GM23338 (cell line): Measurements from ENCODE around the gene JARID2.

Source experiments
- CREB1 ChIP-seq: fragments of 250-450 bp; sonication (Bioruptor Pico); IDR thresholded peaks from 2 replicates; pipeline ENCODE4 v1.5.0; 2020; ENCODE audit warnings: low read depth, mild to moderate bottlenecking, moderate library complexity
- EZH2 ChIP-seq: fragments of 200-600 bp; sonication (generic); IDR thresholded peaks from one replicate; pipeline ENCODE4 v1.8.0; 2017; ENCODE audit warnings: antibody characterized with exemption, mild to moderate bottlenecking, low read depth; ENCODE audit not compliant: unreplicated experiment
- EZH2phosphoT487 ChIP-seq: fragments of 200-600 bp; sonication (generic); IDR thresholded peaks from one replicate; pipeline ENCODE4 v1.8.1; 2018; ENCODE audit warnings: antibody characterized with exemption; ENCODE audit not compliant: unreplicated experiment
- POLR2AphosphoS5 ChIP-seq: IDR thresholded peaks from 2 replicates; pipeline ENCODE4 v1.6.1; 2016; ENCODE audit warnings: antibody characterized with exemption, low read depth
- TF ChIP-seq, protein P1 (sequence below), 2 experiments: fragments of 200-600 bp in 1 of 2; sonication (generic) in 1 of 2; conservative IDR thresholded peaks; 2 replicates each; pipeline versions ENCODE4 v1.5.1 to v1.6.1; 2016 to 2017; ENCODE audit warnings: antibody characterized with exemption in 2 of 2, low read depth in 2 of 2, mild to moderate bottlenecking in 2 of 2, moderate library complexity in 1 of 2

DNA sequence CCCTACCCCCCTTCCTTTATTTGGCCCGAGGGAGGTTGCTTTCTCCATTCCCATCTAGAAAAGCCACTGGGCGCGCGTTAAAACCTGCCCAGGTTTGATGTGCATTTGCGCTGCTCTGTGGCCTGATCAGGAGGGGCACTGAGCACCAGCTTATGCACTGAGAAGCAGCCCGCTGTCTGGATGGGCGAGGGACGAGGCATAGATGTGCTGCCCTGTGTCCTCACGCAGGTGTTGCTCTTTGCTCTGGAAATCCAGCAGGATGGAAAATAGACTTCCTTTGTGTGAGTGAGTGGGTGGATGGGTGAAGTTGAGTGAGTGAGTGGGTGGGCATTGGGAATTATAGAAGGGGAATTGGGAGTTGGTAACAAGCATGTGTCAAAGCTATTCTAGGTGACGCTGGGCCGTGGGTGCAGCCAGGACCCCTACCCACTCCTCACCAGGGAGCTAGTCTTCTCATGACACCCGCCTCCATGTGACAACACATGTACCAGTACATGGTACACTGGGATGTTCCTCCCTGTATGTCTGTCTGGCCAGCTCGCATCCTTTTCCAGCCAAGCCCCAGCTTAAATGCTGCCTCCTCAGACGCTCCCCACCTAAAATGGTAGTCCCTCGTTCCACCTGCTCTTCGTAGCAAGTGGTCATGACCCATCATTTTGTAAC is 254.3 kb downstream of the JARID2 start:
- 0 out of 2 replicates have a peak, but pooled peaks have one; percentile 15 for TF ChIP-seq POLR2AphosphoS5
- TF ChIP-seq, protein P1, sequence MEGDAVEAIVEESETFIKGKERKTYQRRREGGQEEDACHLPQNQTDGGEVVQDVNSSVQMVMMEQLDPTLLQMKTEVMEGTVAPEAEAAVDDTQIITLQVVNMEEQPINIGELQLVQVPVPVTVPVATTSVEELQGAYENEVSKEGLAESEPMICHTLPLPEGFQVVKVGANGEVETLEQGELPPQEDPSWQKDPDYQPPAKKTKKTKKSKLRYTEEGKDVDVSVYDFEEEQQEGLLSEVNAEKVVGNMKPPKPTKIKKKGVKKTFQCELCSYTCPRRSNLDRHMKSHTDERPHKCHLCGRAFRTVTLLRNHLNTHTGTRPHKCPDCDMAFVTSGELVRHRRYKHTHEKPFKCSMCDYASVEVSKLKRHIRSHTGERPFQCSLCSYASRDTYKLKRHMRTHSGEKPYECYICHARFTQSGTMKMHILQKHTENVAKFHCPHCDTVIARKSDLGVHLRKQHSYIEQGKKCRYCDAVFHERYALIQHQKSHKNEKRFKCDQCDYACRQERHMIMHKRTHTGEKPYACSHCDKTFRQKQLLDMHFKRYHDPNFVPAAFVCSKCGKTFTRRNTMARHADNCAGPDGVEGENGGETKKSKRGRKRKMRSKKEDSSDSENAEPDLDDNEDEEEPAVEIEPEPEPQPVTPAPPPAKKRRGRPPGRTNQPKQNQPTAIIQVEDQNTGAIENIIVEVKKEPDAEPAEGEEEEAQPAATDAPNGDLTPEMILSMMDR (conservative IDR thresholded peaks at IDR 0.05; ENCODE audit: low read depth in 2 of 2) = no peak
- TF ChIP-seq CREB1 (CRISPR knock-in tag) = no peak
- TF ChIP-seq EZH2 = no peak
- TF ChIP-seq EZH2phosphoT487 = no peak
